Urinary bladder (tissue), 2 donors: Measurements from ENCODE around the gene GCFC2. TPM values are rescaled to one million over a fixed set of nuclear protein-coding genes. Genes with fewer than 3 reads are reported as not detected.

Experiments used
- polyA plus RNA-seq: library from polyadenylated mRNA; stranded (reverse); fragments of 200-250 nt; gene quantifications from one replicate; pipeline ENCODE4 v1.2.3, GENCODE V29; 2013
- small RNA-seq: library from RNA; depleted of rRNA; stranded (forward); fragments of <200 nt; gene quantifications from one replicate; pipeline ENCODE3, GENCODE V24; 2014
- total RNA-seq: library from RNA; depleted of rRNA; stranded (reverse); fragments of >200 nt; gene quantifications from one replicate; pipeline ENCODE4 v1.2.3, GENCODE V29; 2014
- donor health status: healthy.

Gene GCFC2
- total and polyA plus RNA-seq, 2 donors = 14.9 to 67.5 TPM

Small RNA genes lying within 50 kb of the gene (small RNA-seq; reads per million reads assigned to genes)
- not detected for gene RF00012

Other genes starting within 250 kb of the GCFC2 start
- gene EVA1A, start 150.0 kb downstream of the GCFC2 start, total RNA-seq = 7.1 TPM
- gene EVA1A, start 150.0 kb downstream of the GCFC2 start, polyA plus RNA-seq = 0.63 TPM
- 51.4 TPM for gene MRPL19, start 64.1 kb downstream of the GCFC2 start, total RNA-seq
- 19.3 TPM for gene MRPL19, start 64.1 kb downstream of the GCFC2 start, polyA plus RNA-seq